Tibial nerve (tissue), 4 donors: Measurements from ENCODE around the gene PKNOX2. TPM values are rescaled to one million over a fixed set of nuclear protein-coding genes. Genes with fewer than 3 reads are reported as not detected.

Experiments used
- DNase-seq, 2 donors: peaks; one replicate each; pipeline ENCODE4 v3.0.0-alpha.2; 2019; ENCODE audit warnings: low spot score in 2 of 2
- H3K27ac ChIP-seq, 4 donors: fragments of 200-600 bp; sonication (generic) in 3 of 4; one replicate each; pipeline ENCODE4 v1.5.1; 2017 to 2019; ENCODE audit warnings: mild to moderate bottlenecking in 1 of 4
- H3K27me3 ChIP-seq, 2 donors: fragments of 200-600 bp; sonication (generic) in 1 of 2; one replicate each; pipeline versions ENCODE4 v1.5.1 to v1.6.0; 2017 to 2019
- H3K36me3 ChIP-seq, 3 donors: fragments of 200-600 bp; sonication (generic); one replicate each; pipeline ENCODE4 v1.5.1; 2018 to 2019
- H3K4me1 ChIP-seq, 4 donors: fragments of 200-600 bp; sonication (generic) in 3 of 4; one replicate each; pipeline ENCODE4 v1.5.1; 2017 to 2019
- H3K4me3 ChIP-seq, 4 donors: fragments of 200-600 bp; sonication (generic) in 3 of 4; one replicate each; pipeline ENCODE4 v1.5.1; 2017 to 2019; ENCODE audit warnings: mild to moderate bottlenecking in 1 of 4, moderate library complexity in 1 of 4
- H3K9me3 ChIP-seq, 4 donors: fragments of 200-600 bp; sonication (generic) in 3 of 4; one replicate each; pipeline ENCODE4 v1.5.1; 2017 to 2019
- EP300 ChIP-seq, 2 donors: sonication (generic); formaldehyde crosslinking; IDR thresholded peaks; one replicate each; pipeline ENCODE4 v1.6.1; 2017; ENCODE audit warnings: antibody characterized with exemption in 2 of 2, mild to moderate bottlenecking in 1 of 2
- POLR2A ChIP-seq, 2 donors: fragments of 450-650 bp; IDR thresholded peaks; one replicate each; pipeline ENCODE4 v1.6.1; 2017; ENCODE audit warnings: antibody characterized with exemption in 2 of 2, mild to moderate bottlenecking in 2 of 2, moderate library complexity in 2 of 2
- WGBS, 2 donors: methylation state at CpG; one replicate each; pipeline ENCODE4 v1.1.5; 2018; 5-methylcytosine and 5-hydroxymethylcytosine counted together
- total RNA-seq, 4 donors: library from RNA; depleted of rRNA; stranded (reverse); fragments of >200 nt; gene quantifications; one replicate each; pipeline ENCODE4 v1.1.0, GENCODE V29; 2016
- TF ChIP-seq, protein P1 (sequence below), 5 experiments: fragments of 200-600 bp in 3 of 5; fragments of 450-650 bp in 2 of 5; sonication (generic) in 3 of 5; IDR thresholded peaks; one replicate each; pipeline ENCODE4 v1.5.1; 2016 to 2019; ENCODE audit warnings: antibody characterized with exemption in 5 of 5, mild to moderate bottlenecking in 3 of 5, moderate library complexity in 2 of 5

Gene PKNOX2
- total RNA-seq, 4 donors from 2014 or later = 5.7 to 7.2 (median 6.4) TPM

DNA sequence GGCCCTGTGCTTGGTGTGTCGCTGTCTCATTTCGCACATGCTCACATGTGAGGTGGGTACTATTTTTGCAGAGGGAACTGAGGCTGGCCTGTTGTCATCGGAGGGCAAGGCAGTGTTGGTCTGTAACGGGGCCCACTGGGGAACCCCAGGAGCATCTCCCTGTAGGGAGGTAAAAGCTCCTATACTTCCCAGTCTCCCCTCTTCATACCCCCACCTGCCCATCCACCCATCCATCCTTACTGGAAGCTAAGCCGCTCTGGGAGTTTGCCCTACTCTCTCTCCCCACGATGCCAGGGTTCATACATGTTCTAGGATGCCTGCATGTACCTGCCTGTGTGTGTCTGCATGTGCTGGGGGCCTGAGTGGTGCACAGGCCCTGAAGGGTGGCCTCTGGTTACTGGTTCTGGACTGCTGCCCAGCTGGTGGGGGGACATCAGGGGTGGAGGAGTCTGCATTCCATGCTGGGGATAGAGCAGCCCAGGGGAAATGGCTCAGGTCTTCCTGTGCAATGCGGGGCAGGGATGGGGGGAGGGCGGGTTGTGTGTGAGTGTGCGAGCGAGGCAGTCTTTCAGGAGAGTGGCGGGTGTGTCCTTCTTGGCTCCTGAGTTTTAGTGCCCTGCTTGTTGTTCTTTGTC lies 77.7 kb downstream of the PKNOX2 start:
- Histone ChIP-seq H3K27ac (no peak overlapping the region), H3K27me3 (no peaks in the 10 kb centered on the region), H3K4me1 (peaks cover 0 to 51% (median 11%) of the 10 kb centered on the region in 4 donors), H3K9me3 (no peaks in the 10 kb centered on the region), H3K4me3 (no peak overlapping the region), H3K36me3 (no peaks in the 10 kb centered on the region)
- WGBS, 2 donors = 92 to 93% methylated on average over 10 of the region's 11 CpGs
- no peak for DNase-seq
- TF ChIP-seq EP300 (IDR thresholded peaks at IDR 0.05) = no peak
- TF ChIP-seq, protein P1, sequence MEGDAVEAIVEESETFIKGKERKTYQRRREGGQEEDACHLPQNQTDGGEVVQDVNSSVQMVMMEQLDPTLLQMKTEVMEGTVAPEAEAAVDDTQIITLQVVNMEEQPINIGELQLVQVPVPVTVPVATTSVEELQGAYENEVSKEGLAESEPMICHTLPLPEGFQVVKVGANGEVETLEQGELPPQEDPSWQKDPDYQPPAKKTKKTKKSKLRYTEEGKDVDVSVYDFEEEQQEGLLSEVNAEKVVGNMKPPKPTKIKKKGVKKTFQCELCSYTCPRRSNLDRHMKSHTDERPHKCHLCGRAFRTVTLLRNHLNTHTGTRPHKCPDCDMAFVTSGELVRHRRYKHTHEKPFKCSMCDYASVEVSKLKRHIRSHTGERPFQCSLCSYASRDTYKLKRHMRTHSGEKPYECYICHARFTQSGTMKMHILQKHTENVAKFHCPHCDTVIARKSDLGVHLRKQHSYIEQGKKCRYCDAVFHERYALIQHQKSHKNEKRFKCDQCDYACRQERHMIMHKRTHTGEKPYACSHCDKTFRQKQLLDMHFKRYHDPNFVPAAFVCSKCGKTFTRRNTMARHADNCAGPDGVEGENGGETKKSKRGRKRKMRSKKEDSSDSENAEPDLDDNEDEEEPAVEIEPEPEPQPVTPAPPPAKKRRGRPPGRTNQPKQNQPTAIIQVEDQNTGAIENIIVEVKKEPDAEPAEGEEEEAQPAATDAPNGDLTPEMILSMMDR (IDR thresholded peaks at IDR 0.05) = no peak
- TF ChIP-seq POLR2A (IDR thresholded peaks at IDR 0.05) = no peak

DNA sequence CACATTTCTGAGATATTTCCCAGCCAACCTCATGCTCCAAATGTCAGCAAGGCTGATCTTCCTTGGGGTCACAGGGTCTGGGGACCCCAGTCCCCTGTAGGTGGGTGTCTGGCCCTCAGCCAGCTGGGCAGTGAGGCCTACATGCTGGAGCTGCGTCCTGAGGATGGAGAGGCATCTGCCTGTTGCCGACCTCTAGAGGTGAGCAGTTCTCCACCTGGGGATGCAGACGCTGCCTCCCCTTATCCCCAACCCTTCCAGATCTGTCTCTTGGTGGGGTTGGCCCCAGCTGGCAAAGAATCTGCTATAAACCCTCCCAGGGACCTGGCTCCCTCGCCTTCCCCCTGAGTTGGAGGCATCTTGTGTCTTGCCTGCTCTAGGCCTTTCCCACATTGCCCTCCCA lies 79.6 kb downstream of the PKNOX2 start:
- no peaks in the 10 kb centered on the region for H3K9me3 ChIP-seq
- no peak overlapping the region for H3K4me3 ChIP-seq
- H3K27ac ChIP-seq = peak overlapping the region in 1 of 4 donors; percentile 11
- no peak for DNase-seq
- H3K36me3 ChIP-seq = no peaks in the 10 kb centered on the region
- peaks cover 0 to 52% (median 15%) of the 10 kb centered on the region in 4 donors for H3K4me1 ChIP-seq
- WGBS, 2 donors = 81% methylated on average over 4 of the region's 4 CpGs
- TF ChIP-seq EP300 (IDR thresholded peaks at IDR 0.05) (no peak), POLR2A (IDR thresholded peaks at IDR 0.05) (no peak)
- TF ChIP-seq, protein P1 (IDR thresholded peaks at IDR 0.05) = no peak
- H3K27me3 ChIP-seq = no peaks in the 10 kb centered on the region

DNA sequence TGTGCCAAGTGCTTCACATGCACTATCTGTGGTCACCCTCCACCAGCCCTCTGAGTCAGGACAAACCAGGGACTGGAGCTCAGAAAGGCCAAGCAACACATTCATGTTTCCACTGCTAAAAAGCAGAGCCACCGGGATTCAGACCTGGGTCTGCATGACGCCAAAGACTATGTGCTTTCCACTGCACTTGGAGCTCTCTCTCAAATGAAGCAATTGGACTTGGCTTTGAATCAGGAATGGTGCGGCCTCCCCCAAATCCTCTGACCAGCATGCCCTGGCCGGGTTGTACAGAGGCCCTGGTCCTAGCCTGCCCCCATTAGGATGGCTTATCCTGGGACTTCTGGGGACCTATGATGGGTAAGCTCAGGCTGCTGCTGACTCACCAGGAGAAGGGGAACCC lies 80.7 kb downstream of the PKNOX2 start:
- 30 to 48% methylated on average over 4 of the region's 4 CpGs for WGBS, 2 donors
- no peak overlapping the region for H3K4me3 ChIP-seq
- TF ChIP-seq, protein P1 (IDR thresholded peaks at IDR 0.05) = no peak
- TF ChIP-seq POLR2A (IDR thresholded peaks at IDR 0.05) (no peak), EP300 (IDR thresholded peaks at IDR 0.05) (no peak)
- DNase-seq = no peak
- H3K4me1 ChIP-seq = peaks cover 0 to 42% (median 10%) of the 10 kb centered on the region in 4 donors
- no peaks in the 10 kb centered on the region for H3K27me3 ChIP-seq
- H3K36me3 ChIP-seq = no peaks in the 10 kb centered on the region
- peak overlapping the region in 1 of 4 donors; percentile 1 for H3K27ac ChIP-seq
- no peaks in the 10 kb centered on the region for H3K9me3 ChIP-seq

DNA sequence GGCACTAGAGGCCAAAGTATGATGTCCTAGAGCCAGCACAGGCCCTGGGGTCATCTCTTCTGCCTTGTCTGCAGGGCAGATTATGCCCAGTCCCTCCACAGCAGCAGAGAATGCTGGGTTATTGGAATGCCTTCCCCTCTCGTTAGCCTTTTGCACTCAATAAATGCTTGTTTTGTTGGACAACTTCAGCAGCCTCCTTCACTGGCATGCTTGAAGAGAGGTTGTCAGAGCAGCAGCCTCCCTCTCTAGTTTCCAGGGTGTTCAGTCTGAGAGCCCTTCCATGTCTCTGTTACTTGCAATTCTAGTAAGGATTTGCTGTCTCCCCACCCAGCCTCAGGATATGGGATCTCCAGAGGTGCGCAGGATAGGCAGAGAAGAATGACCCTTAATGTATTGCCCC lies 82.9 kb downstream of the PKNOX2 start:
- peak overlapping the region in 3 of 4 donors; percentile 37 to 76 (median 62) for H3K27ac ChIP-seq
- H3K27me3 ChIP-seq = no peaks in the 10 kb centered on the region
- no peaks in the 10 kb centered on the region for H3K9me3 ChIP-seq
- WGBS, 2 donors = 36 to 50% methylated on average over 2 of the region's 2 CpGs
- peaks cover 0 to 35% (median 10%) of the 10 kb centered on the region in 4 donors for H3K4me1 ChIP-seq
- no peaks in the 10 kb centered on the region for H3K36me3 ChIP-seq
- no peak for DNase-seq
- H3K4me3 ChIP-seq = no peak overlapping the region
- TF ChIP-seq POLR2A (IDR thresholded peaks at IDR 0.05) = no peak
- TF ChIP-seq EP300 (IDR thresholded peaks at IDR 0.05) = no peak
- TF ChIP-seq, protein P1 (IDR thresholded peaks at IDR 0.05) = no peak

DNA sequence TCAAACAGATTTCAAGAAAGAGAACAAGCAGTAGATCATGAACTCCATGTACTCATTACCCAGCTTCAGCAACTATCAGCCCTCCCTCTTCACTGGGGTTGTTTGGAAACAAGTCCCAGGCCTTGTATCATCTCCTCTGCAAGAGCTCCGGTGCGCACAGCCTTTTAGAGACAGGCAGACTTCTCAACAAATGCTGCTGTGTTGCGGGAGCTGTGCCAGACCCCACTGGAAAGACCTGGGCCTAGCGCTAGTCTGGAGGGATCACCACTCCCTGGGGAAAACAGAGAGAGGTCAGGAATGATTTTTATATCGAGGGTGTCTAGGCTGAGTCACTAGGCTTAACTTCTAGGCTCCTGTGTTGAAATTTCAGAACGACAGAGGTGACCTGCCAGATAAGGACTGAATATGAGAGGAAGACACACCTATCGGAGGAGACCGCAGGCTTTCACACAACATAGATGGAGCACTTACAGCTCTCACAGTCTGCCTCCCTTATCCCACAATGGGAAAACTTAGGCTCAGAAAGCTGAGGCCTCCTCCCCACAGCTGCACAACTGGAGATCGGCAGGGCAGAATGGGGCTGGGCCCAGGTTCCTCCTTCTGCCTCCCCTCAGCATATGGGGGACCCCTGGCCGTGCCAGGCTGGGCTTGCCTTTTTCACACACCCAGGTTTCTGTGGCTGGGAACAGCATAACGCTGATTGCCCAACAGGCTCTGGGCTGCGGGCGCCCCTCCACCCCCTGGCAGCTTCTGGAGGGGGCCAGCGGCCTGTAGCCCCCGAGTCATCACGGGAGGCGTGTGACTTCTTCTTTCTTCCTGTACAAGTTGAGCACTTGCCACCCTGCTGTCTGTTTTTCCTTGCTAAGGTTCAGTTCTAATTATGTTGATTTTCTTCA lies 86.0 kb downstream of the PKNOX2 start:
- Histone ChIP-seq H3K27me3 (no peaks in the 10 kb centered on the region), H3K9me3 (no peaks in the 10 kb centered on the region), H3K4me1 (peaks cover 0 to 35% (median 10%) of the 10 kb centered on the region in 4 donors), H3K27ac (no peak overlapping the region), H3K4me3 (no peak overlapping the region), H3K36me3 (no peaks in the 10 kb centered on the region)
- TF ChIP-seq, protein P1 (IDR thresholded peaks at IDR 0.05) = no peak
- TF ChIP-seq EP300 (IDR thresholded peaks at IDR 0.05) = no peak
- TF ChIP-seq POLR2A (IDR thresholded peaks at IDR 0.05) = no peak
- DNase-seq = no peak
- 65 to 69% methylated on average over 16 to 17 of the region's 17 CpGs for WGBS, 2 donors
